ENCODE measurements around the gene TMTC1.

DNA sequence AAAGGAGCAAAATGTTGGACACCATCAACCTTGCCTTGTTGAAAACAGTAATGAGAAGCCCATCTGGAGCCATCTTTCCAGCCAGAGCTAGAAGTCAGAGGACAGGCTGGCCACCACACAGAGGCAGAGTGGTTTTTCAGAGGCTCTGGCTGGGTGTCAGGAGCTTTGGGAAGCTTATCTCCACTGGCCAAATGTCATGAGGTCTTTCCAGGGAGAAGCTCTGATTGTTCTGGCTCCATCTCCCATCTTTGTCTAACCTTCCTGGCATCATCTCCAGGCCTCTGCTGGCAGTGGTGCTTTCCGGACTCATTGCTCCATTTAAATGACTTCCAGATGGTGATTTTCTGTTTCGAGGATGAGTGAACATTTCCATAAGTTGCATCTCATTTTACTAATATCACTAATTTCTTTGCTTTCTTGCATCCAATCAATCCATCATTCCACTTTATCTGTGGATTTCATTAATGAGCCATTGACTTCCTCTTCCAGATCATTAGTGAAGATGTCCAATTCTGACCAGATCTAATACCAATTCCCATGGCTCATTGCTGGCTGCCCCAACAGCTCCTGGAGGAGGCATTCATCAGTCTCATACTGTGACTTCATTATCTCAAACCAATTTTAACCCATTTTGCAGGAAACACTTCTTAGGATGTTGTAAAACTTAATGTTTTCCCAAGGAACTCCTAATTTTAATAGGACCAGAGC is 35.3 kb upstream of the TMTC1 start:
- TF ChIP-seq JUNB (IDR thresholded peaks at IDR 0.05; ENCODE audit: unreplicated experiment) (no peak), EZH2 (IDR thresholded peaks at IDR 0.05; ENCODE audit: low read depth, unreplicated experiment) (no peak), ZNF331 (CRISPR knock-in tag; IDR thresholded peaks at IDR 0.05; ENCODE audit: low read depth) (no peak), POLR2AphosphoS5 (IDR thresholded peaks at IDR 0.05; ENCODE audit: low read depth) (no peak), EZH2phosphoT487 (IDR thresholded peaks at IDR 0.05; ENCODE audit: unreplicated experiment) (no peak), CREB1 (CRISPR knock-in tag; IDR thresholded peaks at IDR 0.05; ENCODE audit: low read depth) (no peak)
- TF ChIP-seq, protein P1, sequence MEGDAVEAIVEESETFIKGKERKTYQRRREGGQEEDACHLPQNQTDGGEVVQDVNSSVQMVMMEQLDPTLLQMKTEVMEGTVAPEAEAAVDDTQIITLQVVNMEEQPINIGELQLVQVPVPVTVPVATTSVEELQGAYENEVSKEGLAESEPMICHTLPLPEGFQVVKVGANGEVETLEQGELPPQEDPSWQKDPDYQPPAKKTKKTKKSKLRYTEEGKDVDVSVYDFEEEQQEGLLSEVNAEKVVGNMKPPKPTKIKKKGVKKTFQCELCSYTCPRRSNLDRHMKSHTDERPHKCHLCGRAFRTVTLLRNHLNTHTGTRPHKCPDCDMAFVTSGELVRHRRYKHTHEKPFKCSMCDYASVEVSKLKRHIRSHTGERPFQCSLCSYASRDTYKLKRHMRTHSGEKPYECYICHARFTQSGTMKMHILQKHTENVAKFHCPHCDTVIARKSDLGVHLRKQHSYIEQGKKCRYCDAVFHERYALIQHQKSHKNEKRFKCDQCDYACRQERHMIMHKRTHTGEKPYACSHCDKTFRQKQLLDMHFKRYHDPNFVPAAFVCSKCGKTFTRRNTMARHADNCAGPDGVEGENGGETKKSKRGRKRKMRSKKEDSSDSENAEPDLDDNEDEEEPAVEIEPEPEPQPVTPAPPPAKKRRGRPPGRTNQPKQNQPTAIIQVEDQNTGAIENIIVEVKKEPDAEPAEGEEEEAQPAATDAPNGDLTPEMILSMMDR (conservative IDR thresholded peaks at IDR 0.05; ENCODE audit: low read depth in 2 of 2) = no peak
- TF ChIP-seq, protein P2, sequence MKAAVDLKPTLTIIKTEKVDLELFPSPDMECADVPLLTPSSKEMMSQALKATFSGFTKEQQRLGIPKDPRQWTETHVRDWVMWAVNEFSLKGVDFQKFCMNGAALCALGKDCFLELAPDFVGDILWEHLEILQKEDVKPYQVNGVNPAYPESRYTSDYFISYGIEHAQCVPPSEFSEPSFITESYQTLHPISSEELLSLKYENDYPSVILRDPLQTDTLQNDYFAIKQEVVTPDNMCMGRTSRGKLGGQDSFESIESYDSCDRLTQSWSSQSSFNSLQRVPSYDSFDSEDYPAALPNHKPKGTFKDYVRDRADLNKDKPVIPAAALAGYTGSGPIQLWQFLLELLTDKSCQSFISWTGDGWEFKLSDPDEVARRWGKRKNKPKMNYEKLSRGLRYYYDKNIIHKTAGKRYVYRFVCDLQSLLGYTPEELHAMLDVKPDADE (IDR thresholded peaks at IDR 0.05) = no peak
- TF ChIP-seq, protein P3, sequence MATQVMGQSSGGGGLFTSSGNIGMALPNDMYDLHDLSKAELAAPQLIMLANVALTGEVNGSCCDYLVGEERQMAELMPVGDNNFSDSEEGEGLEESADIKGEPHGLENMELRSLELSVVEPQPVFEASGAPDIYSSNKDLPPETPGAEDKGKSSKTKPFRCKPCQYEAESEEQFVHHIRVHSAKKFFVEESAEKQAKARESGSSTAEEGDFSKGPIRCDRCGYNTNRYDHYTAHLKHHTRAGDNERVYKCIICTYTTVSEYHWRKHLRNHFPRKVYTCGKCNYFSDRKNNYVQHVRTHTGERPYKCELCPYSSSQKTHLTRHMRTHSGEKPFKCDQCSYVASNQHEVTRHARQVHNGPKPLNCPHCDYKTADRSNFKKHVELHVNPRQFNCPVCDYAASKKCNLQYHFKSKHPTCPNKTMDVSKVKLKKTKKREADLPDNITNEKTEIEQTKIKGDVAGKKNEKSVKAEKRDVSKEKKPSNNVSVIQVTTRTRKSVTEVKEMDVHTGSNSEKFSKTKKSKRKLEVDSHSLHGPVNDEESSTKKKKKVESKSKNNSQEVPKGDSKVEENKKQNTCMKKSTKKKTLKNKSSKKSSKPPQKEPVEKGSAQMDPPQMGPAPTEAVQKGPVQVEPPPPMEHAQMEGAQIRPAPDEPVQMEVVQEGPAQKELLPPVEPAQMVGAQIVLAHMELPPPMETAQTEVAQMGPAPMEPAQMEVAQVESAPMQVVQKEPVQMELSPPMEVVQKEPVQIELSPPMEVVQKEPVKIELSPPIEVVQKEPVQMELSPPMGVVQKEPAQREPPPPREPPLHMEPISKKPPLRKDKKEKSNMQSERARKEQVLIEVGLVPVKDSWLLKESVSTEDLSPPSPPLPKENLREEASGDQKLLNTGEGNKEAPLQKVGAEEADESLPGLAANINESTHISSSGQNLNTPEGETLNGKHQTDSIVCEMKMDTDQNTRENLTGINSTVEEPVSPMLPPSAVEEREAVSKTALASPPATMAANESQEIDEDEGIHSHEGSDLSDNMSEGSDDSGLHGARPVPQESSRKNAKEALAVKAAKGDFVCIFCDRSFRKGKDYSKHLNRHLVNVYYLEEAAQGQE (IDR thresholded peaks at IDR 0.05; ENCODE audit: unreplicated experiment) = no peak
